CD4-positive, CD25-positive, alpha-beta regulatory T cell (primary cell): Measurements from ENCODE around the gene H2AZ1. TPM values are rescaled to one million over a fixed set of nuclear protein-coding genes. Genes with fewer than 3 reads are reported as not detected.
A peak's percentile ranks its signal among the peaks of the same experiment; 100 is the strongest.

Experiments
- ATAC-seq, 2 donors: fragments of 150-1000 bp; cut with Tn5 transposase; one replicate each; pipeline ENCODE4 v1.10.0; 2021; ENCODE audit warnings: low read depth in 2 of 2, moderate number of reproducible peaks in 2 of 2, moderate library complexity in 1 of 2
- DNase-seq, 3 donors: peaks; one replicate each; pipeline versions ENCODE4 v3.0.0 to v3.0.0-alpha.2; 2012 to 2022; ENCODE audit warnings: mixed read lengths in 1 of 3
- H3K27ac ChIP-seq: one replicate; pipeline ENCODE4 v1.7.0; 2013; ENCODE audit warnings: mild to moderate bottlenecking, low read length; ENCODE audit not compliant: insufficient read depth, poor library complexity, severe bottlenecking
- H3K27me3 ChIP-seq: one replicate; pipeline ENCODE4 v1.7.0; 2013; ENCODE audit warnings: low read length; ENCODE audit not compliant: control insufficient read depth, insufficient read depth
- H3K36me3 ChIP-seq: one replicate; pipeline ENCODE4 v1.7.0; 2013; ENCODE audit warnings: mild to moderate bottlenecking, low read length, moderate library complexity; ENCODE audit not compliant: control insufficient read depth, insufficient read depth
- H3K4me1 ChIP-seq: 2 replicates; pipeline ENCODE4 v1.7.0; 2013; ENCODE audit warnings: mild to moderate bottlenecking, low read length; ENCODE audit not compliant: insufficient read depth, control insufficient read depth, poor library complexity, severe bottlenecking
- H3K4me3 ChIP-seq: one replicate; pipeline ENCODE4 v1.7.0; 2013; ENCODE audit warnings: low read depth, mild to moderate bottlenecking, low read length, moderate library complexity
- H3K9me3 ChIP-seq, 2 experiments: 1 replicate in 1 of 2; 2 replicates in 1 of 2; pipeline ENCODE4 v1.7.0; 2013; ENCODE audit warnings: low read length in 2 of 2, mild to moderate bottlenecking in 1 of 2, moderate library complexity in 1 of 2; ENCODE audit not compliant: control insufficient read depth in 2 of 2
- H3K27ac Mint-ChIP-seq, 3 donors: one replicate each; pipeline ENCODE4 v1.8.0; 2020 to 2022; ENCODE audit warnings: mild to moderate bottlenecking in 3 of 3, mixed read lengths in 3 of 3, moderate library complexity in 2 of 3
- H3K27me3 Mint-ChIP-seq: one replicate; pipeline ENCODE4 v1.8.0; 2022; ENCODE audit warnings: mild to moderate bottlenecking, mixed read lengths
- H3K36me3 Mint-ChIP-seq: one replicate; pipeline ENCODE4 v1.8.0; 2020; ENCODE audit warnings: mixed read lengths
- H3K4me1 Mint-ChIP-seq, 4 donors: one replicate each; pipeline ENCODE4 v1.8.0; 2020 to 2022; ENCODE audit warnings: mixed read lengths in 4 of 4, mild to moderate bottlenecking in 1 of 4
- H3K4me3 Mint-ChIP-seq, 4 donors: one replicate each; pipeline ENCODE4 v1.8.0; 2020 to 2022; ENCODE audit warnings: mild to moderate bottlenecking in 4 of 4, mixed read lengths in 4 of 4, moderate library complexity in 3 of 4
- H3K9me3 Mint-ChIP-seq, 7 donors: one replicate each; pipeline ENCODE4 v1.8.0; 2020 to 2022; ENCODE audit warnings: mixed read lengths in 7 of 7, mild to moderate bottlenecking in 3 of 7, moderate library complexity in 2 of 7
- polyA plus RNA-seq, 4 donors: library from polyadenylated mRNA; unstranded; fragments of 300-500 nt; fragmentation: Illumina TruSeq; gene quantifications; one replicate each; pipeline ENCODE4 v1.2.3, GENCODE V29; 2021
- total RNA-seq: library from RNA; stranded (reverse); gene quantifications from one replicate; pipeline ENCODE4 v1.2.3, GENCODE V29; 2022

Gene H2AZ1
- total RNA-seq (143 TPM), polyA plus RNA-seq (100 to 1,000 TPM; 468 to 637 (median 518) TPM)

GRCh38 chr4:99949999-99950912, at the start of gene H2AZ1:
Gene H2AZ1, minus strand, starts transcription at chr4:99950275. Its CDS starts 105 bp downstream, at chr4:99950170.
- peak within 1 kb of the TSS; percentile 97 for H3K4me3 ChIP-seq
- ATAC-seq: peak; percentile 74 to 78

GRCh38 chr4:99998062-99998867, 48.2 kb upstream of the H2AZ1 start:
- Histone ChIP-seq H3K9me3 (no peaks in the 10 kb centered on the region), H3K27me3 (no peaks in the 10 kb centered on the region), H3K27ac (no peak overlapping the region), H3K4me1 (no peaks in the 10 kb centered on the region), H3K4me3 (no peak overlapping the region), H3K36me3 (no peaks in the 10 kb centered on the region)
- Mint-ChIP-seq H3K36me3 (no peaks in the 10 kb centered on the region), H3K27me3 (peaks cover 14% of the 10 kb centered on the region), H3K4me1 (no peaks in the 10 kb centered on the region), H3K27ac (peak overlapping the region in 1 of 3 donors; percentile 9), H3K4me3 (no peak overlapping the region), H3K9me3 (peaks cover 0 to 5% (median 0%) of the 10 kb centered on the region in 7 donors)
- DNase-seq: peak in 2 of 3 donors; percentile 2 to 11
- no peak for ATAC-seq

More at GRCh38 chr4:99949999-99950912, at the start of gene H2AZ1:
- H3K4me1 Mint-ChIP-seq: peaks cover 6 to 24% (median 18%) of the 10 kb centered on the region in 4 donors
- no peaks in the 10 kb centered on the region for H3K9me3 Mint-ChIP-seq
- peaks cover 5% of the 10 kb centered on the region for H3K27me3 Mint-ChIP-seq
- H3K4me3 Mint-ChIP-seq: no peak within 1 kb of the TSS
- Histone ChIP-seq H3K27ac (peak within 1 kb of the TSS; percentile 93), H3K9me3 (no peaks in the 10 kb centered on the region), H3K27me3 (no peaks in the 10 kb centered on the region), H3K36me3 (no peaks in the 10 kb centered on the region), H3K4me1 (peaks cover 35% of the 10 kb centered on the region)
- H3K27ac Mint-ChIP-seq: no peak within 1 kb of the TSS
- peaks cover 5% of the 10 kb centered on the region for H3K36me3 Mint-ChIP-seq
- DNase-seq: peak; percentile 94 to 99 (median 98)

GRCh38 chr4:99991741-99992140, 41.7 kb upstream of the H2AZ1 start:
- H3K36me3 Mint-ChIP-seq: no peaks in the 10 kb centered on the region
- Histone ChIP-seq H3K27me3 (no peaks in the 10 kb centered on the region), H3K27ac (no peak overlapping the region), H3K4me1 (no peaks in the 10 kb centered on the region), H3K9me3 (no peaks in the 10 kb centered on the region), H3K36me3 (no peaks in the 10 kb centered on the region), H3K4me3 (no peak overlapping the region)
- H3K27ac Mint-ChIP-seq: no peak overlapping the region
- no peaks in the 10 kb centered on the region for H3K4me1 Mint-ChIP-seq
- DNase-seq: no peak
- ATAC-seq: no peak
- peaks cover 0 to 5% (median 0%) of the 10 kb centered on the region in 7 donors for H3K9me3 Mint-ChIP-seq
- no peak overlapping the region for H3K4me3 Mint-ChIP-seq
- peaks cover 28% of the 10 kb centered on the region for H3K27me3 Mint-ChIP-seq

- Mint-ChIP-seq H3K27me3 (peaks cover 21% of the 10 kb centered on the region), H3K9me3 (peaks cover 0 to 2% (median 0%) of the 10 kb centered on the region in 7 donors), H3K27ac (no peak overlapping the region), H3K36me3 (no peaks in the 10 kb centered on the region), H3K4me3 (no peak overlapping the region), H3K4me1 (no peaks in the 10 kb centered on the region)
- H3K36me3 ChIP-seq: no peaks in the 10 kb centered on the region
- H3K4me3 ChIP-seq: no peak overlapping the region
- H3K4me1 ChIP-seq: no peaks in the 10 kb centered on the region
- H3K9me3 ChIP-seq: no peaks in the 10 kb centered on the region
- ATAC-seq (no peak), DNase-seq (no peak)
- H3K27me3 ChIP-seq: peaks cover 2% of the 10 kb centered on the region
- H3K27ac ChIP-seq: no peak overlapping the region
These were observed 37.6 kb upstream of the H2AZ1 start for GRCh38 chr4:99987681-99988080.

GRCh38 chr4:99986792-99987191, 36.7 kb upstream of the H2AZ1 start:
- ATAC-seq (no peak), DNase-seq (no peak)
- peaks cover 0 to 2% (median 0%) of the 10 kb centered on the region in 7 donors for H3K9me3 Mint-ChIP-seq
- peaks cover under 1% of the 10 kb centered on the region for H3K36me3 Mint-ChIP-seq
- H3K27ac ChIP-seq: no peak overlapping the region
- H3K27me3 ChIP-seq: peaks cover 2% of the 10 kb centered on the region
- peaks cover 16% of the 10 kb centered on the region for H3K27me3 Mint-ChIP-seq
- no peaks in the 10 kb centered on the region for H3K4me1 ChIP-seq
- H3K4me3 ChIP-seq: no peak overlapping the region
- H3K36me3 ChIP-seq: no peaks in the 10 kb centered on the region
- H3K4me1 Mint-ChIP-seq: no peaks in the 10 kb centered on the region
- no peak overlapping the region for H3K27ac Mint-ChIP-seq
- no peak overlapping the region for H3K4me3 Mint-ChIP-seq
- no peaks in the 10 kb centered on the region for H3K9me3 ChIP-seq

- H3K4me3 Mint-ChIP-seq: no peak overlapping the region
- DNase-seq (no peak), ATAC-seq (no peak)
- Histone ChIP-seq H3K27ac (no peak overlapping the region), H3K27me3 (peaks cover 2% of the 10 kb centered on the region), H3K9me3 (no peaks in the 10 kb centered on the region), H3K4me3 (no peak overlapping the region), H3K36me3 (no peaks in the 10 kb centered on the region), H3K4me1 (no peaks in the 10 kb centered on the region)
- H3K36me3 Mint-ChIP-seq: peaks cover 9% of the 10 kb centered on the region
- H3K27me3 Mint-ChIP-seq: peaks cover 12% of the 10 kb centered on the region
- peaks cover 0 to 4% (median 0%) of the 10 kb centered on the region in 7 donors for H3K9me3 Mint-ChIP-seq
- no peaks in the 10 kb centered on the region for H3K4me1 Mint-ChIP-seq
- H3K27ac Mint-ChIP-seq: no peak overlapping the region
These were observed 33.3 kb upstream of the H2AZ1 start for GRCh38 chr4:99983289-99983943.

GRCh38 chr4:99979872-99980271, 29.8 kb upstream of the H2AZ1 start:
- no peak for DNase-seq
- no peaks in the 10 kb centered on the region for H3K4me1 Mint-ChIP-seq
- H3K4me3 Mint-ChIP-seq: no peak overlapping the region

More at GRCh38 chr4:99979872-99980271, 29.8 kb upstream of the H2AZ1 start:
- Mint-ChIP-seq H3K27me3 (peaks cover 12% of the 10 kb centered on the region), H3K27ac (no peak overlapping the region), H3K9me3 (peaks cover under 1 to 12% (median 6%) of the 10 kb centered on the region in 7 donors), H3K36me3 (peaks cover 9% of the 10 kb centered on the region)
- no peaks in the 10 kb centered on the region for H3K4me1 ChIP-seq
- H3K27ac ChIP-seq: no peak overlapping the region
- no peak overlapping the region for H3K4me3 ChIP-seq
- ATAC-seq: no peak
- H3K27me3 ChIP-seq: peaks cover 2% of the 10 kb centered on the region
- H3K9me3 ChIP-seq: peaks cover 0 to 4% of the 10 kb centered on the region in 2 experiments
- no peaks in the 10 kb centered on the region for H3K36me3 ChIP-seq
